D341Med (cell line): ENCODE data around the gene CCDC102B.

Source experiments
- DNase-seq: peaks from one replicate; pipeline ENCODE4 v3.0.0; 2012; ENCODE audit warnings: low spot score

The CCDC102B gene

DNA sequence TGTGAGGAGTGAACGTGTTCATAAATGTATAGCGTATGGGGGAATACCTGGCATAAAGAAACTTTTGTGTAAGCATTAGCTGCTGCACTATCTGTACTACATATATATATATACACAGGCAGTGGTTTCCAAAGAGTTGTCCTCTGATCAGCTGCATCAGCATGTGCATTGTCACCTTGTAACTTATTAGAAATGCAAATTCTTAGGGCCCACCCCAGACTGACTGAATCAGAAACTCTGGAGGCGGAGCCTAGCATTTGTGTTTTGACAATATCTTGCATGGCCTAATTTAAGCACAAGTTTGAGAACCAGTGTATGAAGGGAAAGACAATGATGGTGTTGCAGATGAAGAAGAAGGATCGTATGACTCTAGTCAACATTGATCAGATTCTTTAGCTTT, 299.5 kb downstream of the CCDC102B start:
- no peak for DNase-seq

DNA sequence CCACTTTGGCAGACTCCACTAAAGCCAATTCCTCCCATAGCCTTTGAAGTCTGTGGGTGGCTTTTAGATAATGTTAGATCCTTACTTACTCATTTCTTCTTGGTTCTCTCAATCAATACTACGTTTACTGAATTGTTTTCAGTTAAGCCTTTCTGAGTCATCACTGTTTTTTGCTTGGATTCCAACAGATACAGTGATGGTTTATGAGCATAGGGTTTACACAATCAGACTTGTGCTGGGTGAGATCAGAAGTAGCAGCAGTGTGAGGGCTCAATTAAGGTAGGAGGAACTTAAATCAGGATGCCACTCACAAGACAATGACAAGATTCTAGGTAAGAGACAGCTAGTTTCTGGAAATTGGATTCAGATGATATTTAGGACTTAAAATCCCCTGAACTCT, 305.1 kb downstream of the CCDC102B start:
- DNase-seq: no peak
